CD4-positive, alpha-beta T cell (primary cell): Measurements from ENCODE around the gene ATP8B2. TPM values are rescaled to one million over a fixed set of nuclear protein-coding genes. Genes with fewer than 3 reads are reported as not detected.

Experiments
- ATAC-seq: fragments of 200-7000 bp; cut with Tn5 transposase; one replicate; pipeline ENCODE4 v1.10.0; 2022; ENCODE audit warnings: mild to moderate bottlenecking; ENCODE audit not compliant: poor library complexity
- CTCF ChIA-PET: fragments of 350-600 bp; sonication (Branson Sonifier 250); formaldehyde crosslinking; loops from one replicate; lab custom pipeline; 2021; ENCODE audit warnings: antibody characterized with exemption, inconsistent platforms; lab: Charles Lee
- POLR2A ChIA-PET: fragments of 350-600 bp; sonication (Branson Sonifier 250); formaldehyde crosslinking; loops from one replicate; lab custom pipeline; 2021; ENCODE audit warnings: antibody characterized with exemption, inconsistent platforms; lab: Charles Lee
- DNase-seq, 14 experiments: peaks; one replicate each; pipeline ENCODE4 v3.0.0-alpha.2; 2013 to 2020; ENCODE audit warnings: mixed read lengths in 2 of 14
- H3K27ac ChIP-seq, 2 donors: one replicate each; pipeline versions ENCODE4 v1.5.1 to v1.7.0; 2013; ENCODE audit warnings: low read length in 2 of 2, low read depth in 1 of 2, mild to moderate bottlenecking in 1 of 2
- H3K27me3 ChIP-seq, 2 experiments: 1 replicate in 1 of 2; 2 replicates in 1 of 2; pipeline versions ENCODE4 v1.6.1 to v1.7.0; 2013; ENCODE audit warnings: low read length in 2 of 2, control low read depth in 1 of 2, mild to moderate bottlenecking in 1 of 2, moderate library complexity in 1 of 2; ENCODE audit not compliant: insufficient read depth in 2 of 2, control insufficient read depth in 1 of 2
- H3K36me3 ChIP-seq: one replicate; pipeline ENCODE4 v1.6.1; 2013; ENCODE audit warnings: low read length, control low read depth; ENCODE audit not compliant: insufficient read depth
- H3K4me1 ChIP-seq: one replicate; pipeline ENCODE4 v1.6.1; 2013; ENCODE audit warnings: low read length, control low read depth; ENCODE audit not compliant: insufficient read depth
- H3K4me3 ChIP-seq: one replicate; pipeline ENCODE4 v1.5.1; 2013; ENCODE audit warnings: mild to moderate bottlenecking, low read length, moderate library complexity
- H3K9me3 ChIP-seq, 2 experiments: 1 replicate in 1 of 2; 2 replicates in 1 of 2; pipeline versions ENCODE4 v1.6.1 to v1.7.0; 2013; ENCODE audit warnings: low read length in 2 of 2, mild to moderate bottlenecking in 2 of 2, control low read depth in 1 of 2, moderate library complexity in 1 of 2; ENCODE audit not compliant: control insufficient read depth in 1 of 2, insufficient read depth in 1 of 2
- H3K27ac Mint-ChIP-seq: one replicate; pipeline ENCODE4 v1.8.0; 2020; ENCODE audit warnings: mixed read lengths
- H3K27me3 Mint-ChIP-seq: one replicate; pipeline ENCODE4 v1.8.0; 2021; ENCODE audit warnings: mixed read lengths
- H3K36me3 Mint-ChIP-seq: one replicate; pipeline ENCODE4 v1.8.0; 2021; ENCODE audit warnings: low read depth, mixed read lengths
- H3K4me1 Mint-ChIP-seq: one replicate; pipeline ENCODE4 v1.8.0; 2021; ENCODE audit warnings: low read depth, mixed read lengths
- H3K4me3 Mint-ChIP-seq: one replicate; pipeline ENCODE4 v1.8.0; 2020; ENCODE audit warnings: mild to moderate bottlenecking, mixed read lengths
- H3K9me3 Mint-ChIP-seq: one replicate; pipeline ENCODE4 v1.8.0; 2020; ENCODE audit warnings: mixed read lengths
- intact Hi-C, 2 experiments: fragments of 100-400 bp; cut with DNase I in 1 of 2; cut with micrococcal nuclease in 1 of 2; formaldehyde crosslinking; loops; one replicate each; pipeline versions ENCODE4 v1.15.1 to v1.9.0; 2023 to 2025; cut with DNase I, micrococcal nuclease
- total RNA-seq, 174 experiments: library from RNA in 2 of 174; stranded (reverse) in 2 of 174; gene quantifications; one replicate each; pipeline ENCODE4 v1.2.3 and lab custom pipeline; 2021 to 2026
- TF ChIP-seq, protein P1 (sequence below): fragments of 200-600 bp; IDR thresholded peaks from one replicate; pipeline ENCODE4 v1.8.0; 2022; ENCODE audit warnings: antibody characterized with exemption, mild to moderate bottlenecking

Gene ATP8B2
- total RNA-seq, 2 experiments from 2014 or later: 72.7 to 80.7 TPM

DNA sequence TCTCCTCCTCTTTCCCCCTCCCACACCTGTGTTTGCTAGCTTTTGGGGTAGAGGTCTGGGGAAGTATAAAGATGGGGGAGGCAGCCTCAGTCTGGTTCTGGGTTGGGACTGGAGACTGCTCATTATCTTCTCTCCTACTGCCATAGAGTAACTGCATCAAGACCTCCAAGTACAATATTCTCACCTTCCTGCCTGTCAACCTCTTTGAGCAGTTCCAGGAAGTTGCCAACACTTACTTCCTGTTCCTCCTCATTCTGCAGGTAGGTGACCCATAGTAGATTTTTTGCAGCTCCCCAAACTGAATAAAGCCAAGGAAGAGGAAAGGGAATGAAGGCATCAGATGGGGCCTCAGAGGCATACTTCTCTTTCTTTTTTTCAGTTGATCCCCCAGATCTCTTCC lies 5.3 kb downstream of the ATP8B2 start:
- Histone ChIP-seq H3K4me1 (peaks cover 91% of the 10 kb centered on the region), H3K27ac (peak overlapping the region; percentile 71 to 86)

DNA sequence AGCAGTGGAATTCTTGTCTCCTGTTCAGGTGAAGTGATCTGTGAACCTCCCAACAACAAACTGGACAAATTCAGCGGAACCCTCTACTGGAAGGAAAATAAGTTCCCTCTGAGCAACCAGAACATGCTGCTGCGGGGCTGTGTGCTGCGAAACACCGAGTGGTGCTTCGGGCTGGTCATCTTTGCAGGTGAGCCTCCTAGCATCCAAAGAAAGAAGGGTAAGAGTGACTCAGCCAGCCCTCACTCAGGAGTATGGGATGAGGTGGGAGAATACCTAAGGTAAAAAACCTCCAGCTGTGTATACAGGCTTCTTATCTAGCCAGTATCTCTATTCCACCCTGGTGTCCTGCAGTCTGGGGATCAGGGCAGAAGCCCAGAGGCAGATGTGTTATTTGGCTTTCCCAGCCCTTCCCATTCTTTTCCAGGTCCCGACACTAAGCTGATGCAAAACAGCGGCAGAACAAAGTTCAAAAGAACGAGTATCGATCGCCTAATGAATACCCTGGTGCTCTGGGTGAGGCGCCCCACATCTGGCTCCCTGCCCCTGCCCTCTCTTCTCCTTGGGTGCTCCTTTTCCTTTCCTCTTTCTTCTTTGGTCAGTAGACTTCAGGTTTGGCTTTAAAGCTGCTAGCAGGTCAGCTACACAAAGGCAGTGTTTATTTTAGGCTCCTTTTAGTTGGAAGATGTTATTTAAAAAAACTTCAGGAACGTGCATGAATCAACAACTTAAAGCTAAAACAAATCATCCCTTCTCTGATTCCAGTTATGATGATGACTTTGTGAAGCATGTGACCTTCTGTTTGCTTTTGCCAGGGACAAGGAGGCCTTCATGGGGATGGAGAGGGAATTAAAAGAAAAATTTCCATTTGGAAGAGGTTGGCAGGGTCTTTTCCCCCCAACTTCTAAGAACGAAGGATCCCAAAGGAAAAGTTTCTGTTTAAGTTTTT lies 9.0 kb downstream of the ATP8B2 start:
- H3K9me3 Mint-ChIP-seq: no peaks in the 10 kb centered on the region
- peak overlapping the region; percentile 42 to 64 for H3K27ac ChIP-seq
- no peaks in the 10 kb centered on the region for H3K27me3 Mint-ChIP-seq
- ChIA-PET POLR2A (interaction anchor here (0.7 to 5.7 kb wide), 23 partner anchors 8 to 639 kb away, joined by 3 to 94 read pairs (median 5); partner anchors contain the start of gene ATP8B2), CTCF (interaction anchor here (0.6 to 4.4 kb wide), 26 partner anchors 10 to 639 kb away, joined by 3 to 61 read pairs (median 4); partner anchors contain the start of gene ATP8B2)
- DNase-seq: no peak
- peaks cover 84% of the 10 kb centered on the region for H3K36me3 Mint-ChIP-seq
- intact Hi-C loops: loop anchor here (1.0 to 5.0 kb wide), 6 partner anchors 8 to 148 kb away; partner anchors contain the start of gene HAX1 (in 2 of the 2)
- H3K4me3 ChIP-seq: no peak overlapping the region
- H3K4me3 Mint-ChIP-seq: peak overlapping the region; percentile 32
- H3K27me3 ChIP-seq: no peaks in the 10 kb centered on the region
- no peak for ATAC-seq
- peaks cover 76% of the 10 kb centered on the region for H3K36me3 ChIP-seq
- peaks cover 81% of the 10 kb centered on the region for H3K4me1 Mint-ChIP-seq
- H3K27ac Mint-ChIP-seq: peak overlapping the region; percentile 75
- no peaks in the 10 kb centered on the region for H3K9me3 ChIP-seq
- H3K4me1 ChIP-seq: peaks cover 93% of the 10 kb centered on the region
- TF ChIP-seq, protein P1, sequence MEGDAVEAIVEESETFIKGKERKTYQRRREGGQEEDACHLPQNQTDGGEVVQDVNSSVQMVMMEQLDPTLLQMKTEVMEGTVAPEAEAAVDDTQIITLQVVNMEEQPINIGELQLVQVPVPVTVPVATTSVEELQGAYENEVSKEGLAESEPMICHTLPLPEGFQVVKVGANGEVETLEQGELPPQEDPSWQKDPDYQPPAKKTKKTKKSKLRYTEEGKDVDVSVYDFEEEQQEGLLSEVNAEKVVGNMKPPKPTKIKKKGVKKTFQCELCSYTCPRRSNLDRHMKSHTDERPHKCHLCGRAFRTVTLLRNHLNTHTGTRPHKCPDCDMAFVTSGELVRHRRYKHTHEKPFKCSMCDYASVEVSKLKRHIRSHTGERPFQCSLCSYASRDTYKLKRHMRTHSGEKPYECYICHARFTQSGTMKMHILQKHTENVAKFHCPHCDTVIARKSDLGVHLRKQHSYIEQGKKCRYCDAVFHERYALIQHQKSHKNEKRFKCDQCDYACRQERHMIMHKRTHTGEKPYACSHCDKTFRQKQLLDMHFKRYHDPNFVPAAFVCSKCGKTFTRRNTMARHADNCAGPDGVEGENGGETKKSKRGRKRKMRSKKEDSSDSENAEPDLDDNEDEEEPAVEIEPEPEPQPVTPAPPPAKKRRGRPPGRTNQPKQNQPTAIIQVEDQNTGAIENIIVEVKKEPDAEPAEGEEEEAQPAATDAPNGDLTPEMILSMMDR: no peak

More for the DNA sequence above, 5.3 kb downstream of the ATP8B2 start:
- Histone ChIP-seq H3K36me3 (peaks cover 55% of the 10 kb centered on the region), H3K4me3 (peak overlapping the region; percentile 72), H3K27me3 (no peaks in the 10 kb centered on the region), H3K9me3 (no peaks in the 10 kb centered on the region)
- ATAC-seq (no peak), DNase-seq (peak in 1 of 14 experiments; percentile 46)
- Mint-ChIP-seq H3K9me3 (no peaks in the 10 kb centered on the region), H3K4me1 (peaks cover 79% of the 10 kb centered on the region), H3K27ac (peak overlapping the region; percentile 89), H3K27me3 (no peaks in the 10 kb centered on the region), H3K36me3 (peaks cover 79% of the 10 kb centered on the region), H3K4me3 (peak overlapping the region; percentile 81)
- TF ChIP-seq, protein P1: no peak
- ChIA-PET POLR2A (interaction anchor here (0.6 to 0.8 kb wide), 2 partner anchors 75 to 165 kb away, joined by 3 read pairs; no protein-coding TSS in a partner anchor), CTCF (interaction anchor here (1.1 kb wide), 1 partner anchor 15 kb away, joined by 3 read pairs; no protein-coding TSS in a partner anchor)
- intact Hi-C loops: loop anchor here in 1 of 2 experiments (5.0 kb wide), 1 partner anchor 133 kb away; no protein-coding TSS in a partner anchor

DNA sequence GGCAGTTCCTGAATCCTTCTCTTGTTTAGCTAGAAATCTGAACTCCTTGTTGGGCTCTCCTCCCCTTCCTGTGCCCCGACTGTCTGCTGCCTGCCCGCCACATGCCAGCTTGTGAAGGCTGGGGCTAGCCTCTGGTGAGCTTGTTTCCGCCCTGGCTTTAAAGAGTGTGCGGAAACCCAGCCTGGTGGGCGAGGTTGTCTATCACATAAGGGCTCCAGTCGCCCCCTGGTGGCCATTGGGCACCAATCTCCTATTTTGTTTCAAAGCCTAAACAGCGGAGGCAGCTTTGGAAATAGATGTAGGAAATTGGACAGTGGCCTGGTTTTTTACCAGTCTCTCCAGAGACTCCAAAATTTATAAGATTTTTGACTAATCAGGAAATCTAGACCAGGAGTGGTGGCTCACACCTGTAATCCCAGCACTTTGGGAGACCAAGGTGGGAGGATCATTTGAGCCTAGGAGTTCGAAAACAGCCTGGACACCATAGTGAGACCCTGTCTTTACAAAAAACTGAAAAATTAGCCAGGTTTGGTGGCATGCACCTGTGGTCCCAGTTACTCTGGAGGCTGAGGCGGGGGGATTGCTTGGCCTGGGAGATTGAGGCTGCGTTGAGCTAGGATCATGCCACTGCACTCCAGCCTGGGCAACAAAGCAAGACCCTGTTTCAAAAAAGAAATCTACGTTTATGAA lies 9.8 kb downstream of the ATP8B2 start:
- intact Hi-C loops: loop anchor here (1.0 to 2.0 kb wide), 5 partner anchors 9 to 148 kb away; partner anchors contain the start of gene HAX1 (in 2 of the 2)
- DNase-seq: peak; percentile 82 to 96 (median 90)
- no peak overlapping the region for H3K4me3 ChIP-seq
- H3K27me3 ChIP-seq: no peaks in the 10 kb centered on the region
- peaks cover 93% of the 10 kb centered on the region for H3K4me1 ChIP-seq
- peak; percentile 95 for ATAC-seq
- H3K27ac Mint-ChIP-seq: peak overlapping the region; percentile 75
- H3K4me3 Mint-ChIP-seq: peak overlapping the region; percentile 77
- H3K4me1 Mint-ChIP-seq: peaks cover 79% of the 10 kb centered on the region
- H3K27ac ChIP-seq: peak overlapping the region; percentile 42 to 64
- no peaks in the 10 kb centered on the region for H3K9me3 ChIP-seq
- H3K9me3 Mint-ChIP-seq: no peaks in the 10 kb centered on the region
- POLR2A ChIA-PET: interaction anchor here (0.6 to 5.7 kb wide), 25 partner anchors 8 to 639 kb away, joined by 3 to 94 read pairs (median 5); partner anchors contain the start of gene ATP8B2
- H3K36me3 ChIP-seq: peaks cover 76% of the 10 kb centered on the region
- no peaks in the 10 kb centered on the region for H3K27me3 Mint-ChIP-seq
- H3K36me3 Mint-ChIP-seq: peaks cover 85% of the 10 kb centered on the region
- TF ChIP-seq, protein P1: peak; percentile 96
- CTCF ChIA-PET: interaction anchor here (0.6 to 4.4 kb wide), 28 partner anchors 10 to 638 kb away, joined by 3 to 61 read pairs (median 4); partner anchors contain the start of gene ATP8B2
